ENCODE data around the gene PLEKHA1.

GRCh38 chr10:122328676-122329075 is 45.8 kb upstream of the PLEKHA1 start:
- TF ChIP-seq PKNOX1 (IDR thresholded peaks at IDR 0.05) (no peak), ELF4 (IDR thresholded peaks at IDR 0.05) (no peak)
